Measurements from ENCODE around the gene SDF2L1.
A peak's percentile ranks its signal among the peaks of the same experiment; 100 is the strongest.
"Not testable (repeated sequence)": the region's sequence is repeated elsewhere in the genome, so short reads cannot be mapped to it uniquely, and the experiment has no call there.

SDF2L1 gene

DNA sequence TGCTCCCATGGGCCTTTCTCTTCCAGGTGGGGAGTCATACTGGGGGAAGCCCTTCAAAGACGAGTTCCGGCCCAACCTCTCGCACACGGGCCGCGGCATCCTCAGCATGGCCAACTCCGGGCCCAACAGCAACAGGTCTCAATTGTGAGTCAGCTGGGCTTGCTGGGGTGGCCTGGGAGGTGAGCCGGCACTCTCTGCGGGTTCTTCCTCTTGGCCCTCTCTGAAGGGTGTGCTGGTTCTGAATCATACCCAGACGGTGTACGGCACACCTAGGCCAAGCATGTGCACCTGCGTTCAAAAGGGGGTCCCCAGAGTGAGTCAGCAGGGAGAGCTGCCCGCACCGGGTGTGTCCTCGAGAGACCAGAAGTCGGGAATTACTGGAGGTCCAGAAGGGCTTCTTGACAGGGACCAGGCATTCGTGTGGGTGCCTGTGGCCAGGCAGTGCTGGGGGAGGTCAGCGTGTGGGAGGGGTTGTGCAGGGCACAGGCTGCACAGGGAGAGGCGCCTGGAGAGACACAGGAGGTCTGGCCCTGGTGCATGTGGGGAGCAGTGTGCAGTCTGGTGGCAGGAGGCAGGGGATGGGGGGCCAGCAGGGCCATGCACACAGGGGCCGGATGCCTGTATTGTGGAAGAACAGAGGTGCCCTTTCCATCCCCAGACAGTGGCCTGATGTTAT, 46.7 kb downstream of the SDF2L1 start:
- DNase-seq = no peak

DNA sequence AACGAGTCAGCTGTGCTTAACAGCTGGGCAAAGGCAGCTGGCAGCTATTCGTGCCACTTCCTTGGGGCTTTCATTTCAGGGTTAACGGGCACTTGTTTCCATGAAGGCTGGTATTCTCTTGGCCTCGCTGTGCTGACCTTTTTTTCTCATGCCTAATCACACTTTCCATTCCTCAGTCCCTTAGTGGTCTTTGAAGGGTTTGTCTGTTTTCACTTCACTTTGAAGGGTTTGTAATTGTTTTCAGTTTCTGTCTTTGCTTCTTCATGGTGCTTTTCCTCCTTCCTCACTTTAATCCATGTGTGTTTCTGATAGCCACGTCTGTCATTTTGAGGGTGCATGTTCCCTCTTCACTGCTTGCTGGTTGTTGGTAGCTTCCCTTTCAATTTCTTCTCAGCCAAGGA, 48.3 kb downstream of the SDF2L1 start:
- peak; percentile 37 for DNase-seq

DNA sequence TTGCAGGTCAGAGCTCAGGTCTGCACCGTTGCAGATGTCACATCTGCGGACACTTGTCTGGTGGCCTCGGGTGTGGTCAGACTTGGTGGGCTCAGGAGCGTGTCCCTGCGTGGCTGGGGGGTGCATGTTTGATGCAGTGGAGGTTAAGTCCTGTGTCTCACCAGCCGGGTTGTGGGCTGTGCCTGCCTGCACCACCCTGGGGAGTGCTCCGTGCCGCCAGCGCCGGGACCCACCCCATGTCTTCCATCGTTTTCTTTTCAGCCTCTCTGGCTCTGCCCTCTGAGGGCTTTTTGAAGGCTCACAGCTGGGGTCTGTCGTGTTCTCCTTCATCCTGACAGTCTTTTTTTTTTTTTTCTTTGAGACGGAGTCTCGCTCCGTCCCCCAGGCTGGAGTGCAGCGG, 49.7 kb downstream of the SDF2L1 start:
- DNase-seq = no peak

DNA sequence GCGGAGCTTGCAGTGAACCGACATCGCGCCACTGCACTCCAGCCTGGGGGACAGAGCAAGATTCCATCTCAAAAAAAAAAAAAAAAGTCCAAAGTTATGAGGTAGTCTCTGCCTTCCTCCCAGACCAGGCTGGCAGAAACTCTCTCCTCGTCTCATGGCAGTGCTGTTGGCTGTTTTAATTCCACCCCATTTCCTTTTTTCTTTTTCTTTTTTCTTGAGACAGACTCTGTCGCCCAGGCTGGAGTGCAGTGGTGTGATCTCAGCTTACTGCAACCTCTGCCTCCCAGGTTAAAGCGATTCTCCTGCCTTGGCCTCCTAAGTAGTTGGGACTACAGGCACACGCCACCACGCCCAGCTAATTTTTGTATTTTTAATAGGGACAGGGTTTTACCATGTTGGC, 50.8 kb downstream of the SDF2L1 start:
- not testable (repeated sequence) for DNase-seq

GRCh38 chr22:21693333-21693998, 51.4 kb downstream of the SDF2L1 start:
- no peak for DNase-seq

Data from suppressor macrophage treated with lipopolysaccharide for 4 hours (primary cell).